Neuron (in vitro differentiated cells): ENCODE data around the gene SYTL3.

Experiments
- H2AFZ ChIP-seq: one replicate; pipeline ENCODE4 v1.6.1; 2013; ENCODE audit warnings: low read depth, mild to moderate bottlenecking, inconsistent platforms, low read length, moderate library complexity
- H3K27me3 ChIP-seq: one replicate; pipeline ENCODE4 v1.6.1; 2013; ENCODE audit warnings: low read length; ENCODE audit not compliant: insufficient read depth
- H3K36me3 ChIP-seq: one replicate; pipeline ENCODE4 v1.6.1; 2013; ENCODE audit warnings: low read length; ENCODE audit not compliant: insufficient read depth
- H3K4me1 ChIP-seq: one replicate; pipeline ENCODE4 v1.6.1; 2013; ENCODE audit warnings: low read length; ENCODE audit not compliant: insufficient read depth
- H3K4me3 ChIP-seq: 2 replicates; pipeline ENCODE4 v1.5.1; 2013; ENCODE audit warnings: mild to moderate bottlenecking, low read length, moderate library complexity
- H3K9me3 ChIP-seq: one replicate; pipeline ENCODE4 v1.6.1; 2013; ENCODE audit warnings: low read length

SYTL3 gene

DNA sequence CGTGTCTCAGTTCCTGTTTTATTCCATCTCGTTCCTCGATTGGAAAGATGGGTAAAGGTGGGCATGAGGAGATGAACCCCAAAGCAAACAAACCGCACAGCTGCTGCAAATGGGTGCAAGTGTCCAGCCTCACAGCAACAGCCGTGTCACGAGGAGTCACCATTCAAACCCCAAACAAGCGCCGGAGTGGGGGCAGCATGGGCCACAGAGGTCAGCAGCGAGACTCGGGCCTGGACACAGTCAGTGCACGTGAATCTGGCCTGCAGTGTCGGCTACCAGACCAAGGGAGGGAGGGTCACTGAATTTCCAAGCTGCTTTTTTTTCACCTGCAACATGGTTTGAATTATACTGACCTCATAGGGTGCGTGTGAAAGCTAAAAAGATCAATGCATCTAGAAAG, 105.8 kb downstream of the SYTL3 start:
- Histone ChIP-seq H3K36me3 (no peaks in the 10 kb centered on the region), H3K4me1 (peaks cover 8% of the 10 kb centered on the region), H3K4me3 (no peak overlapping the region), H3K9me3 (no peaks in the 10 kb centered on the region), H3K27me3 (no peaks in the 10 kb centered on the region), H2AFZ (no peak overlapping the region)

- no peaks in the 10 kb centered on the region for H3K27me3 ChIP-seq
- H3K4me1 ChIP-seq, result peaks cover 8% of the 10 kb centered on the region
- H2AFZ ChIP-seq, result no peak overlapping the region
- H3K36me3 ChIP-seq, result no peaks in the 10 kb centered on the region
- no peaks in the 10 kb centered on the region for H3K9me3 ChIP-seq
- no peak overlapping the region for H3K4me3 ChIP-seq
These were observed 106.3 kb downstream of the SYTL3 start for GRCh38 chr6:158756126-158756525.

DNA sequence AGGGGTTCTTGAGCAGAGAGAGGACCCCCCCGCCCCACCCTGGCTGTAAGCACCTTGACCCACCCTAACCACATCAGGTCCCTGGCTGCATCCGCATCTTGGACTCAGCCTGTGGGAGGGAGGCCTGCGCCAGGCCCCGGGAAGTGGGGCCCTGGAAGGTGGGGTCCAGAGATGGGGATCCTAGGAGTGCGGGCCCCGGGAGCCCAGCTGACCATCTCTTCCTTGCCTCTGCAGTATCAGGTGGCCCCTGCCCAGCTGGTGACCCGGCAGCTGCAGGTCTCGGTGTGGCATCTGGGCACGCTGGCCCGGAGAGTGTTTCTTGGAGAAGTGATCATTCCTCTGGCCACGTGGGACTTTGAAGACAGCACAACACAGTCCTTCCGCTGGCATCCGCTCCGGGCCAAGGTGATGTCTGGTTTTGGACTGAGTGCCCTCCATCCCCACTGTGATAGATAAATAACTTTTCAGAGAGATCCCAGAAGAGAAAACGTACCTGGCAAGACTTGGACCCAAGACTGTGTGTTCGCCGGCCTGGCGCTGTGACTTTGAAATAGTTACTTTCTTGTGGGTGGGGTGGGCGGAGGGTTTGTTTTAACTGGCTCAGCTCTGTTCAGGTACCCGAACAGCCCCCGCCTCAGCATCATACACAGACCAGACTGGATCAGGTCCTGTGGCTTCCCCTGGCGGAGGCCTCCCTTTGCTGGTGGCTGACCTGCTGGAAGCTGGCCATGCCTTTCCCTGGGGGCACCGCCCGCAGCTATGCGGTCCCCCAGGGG, 107.3 kb downstream of the SYTL3 start:
- Histone ChIP-seq H3K36me3 (no peaks in the 10 kb centered on the region), H3K4me3 (no peak overlapping the region), H3K9me3 (no peaks in the 10 kb centered on the region), H2AFZ (no peak overlapping the region), H3K4me1 (peaks cover 7% of the 10 kb centered on the region), H3K27me3 (no peaks in the 10 kb centered on the region)

- H3K4me1 ChIP-seq, result peaks cover under 1% of the 10 kb centered on the region
- H3K27me3 ChIP-seq, result no peaks in the 10 kb centered on the region
- H3K4me3 ChIP-seq, result no peak overlapping the region
- no peak overlapping the region for H2AFZ ChIP-seq
- H3K36me3 ChIP-seq, result no peaks in the 10 kb centered on the region
- H3K9me3 ChIP-seq, result no peaks in the 10 kb centered on the region
These were observed 107.9 kb downstream of the SYTL3 start for GRCh38 chr6:158757753-158758090.

- H2AFZ ChIP-seq, result no peak overlapping the region
- no peaks in the 10 kb centered on the region for H3K27me3 ChIP-seq
- no peak overlapping the region for H3K4me3 ChIP-seq
- H3K9me3 ChIP-seq, result no peaks in the 10 kb centered on the region
- H3K4me1 ChIP-seq, result no peaks in the 10 kb centered on the region
- H3K36me3 ChIP-seq, result no peaks in the 10 kb centered on the region
These were observed 108.6 kb downstream of the SYTL3 start for GRCh38 chr6:158758451-158758860.

DNA sequence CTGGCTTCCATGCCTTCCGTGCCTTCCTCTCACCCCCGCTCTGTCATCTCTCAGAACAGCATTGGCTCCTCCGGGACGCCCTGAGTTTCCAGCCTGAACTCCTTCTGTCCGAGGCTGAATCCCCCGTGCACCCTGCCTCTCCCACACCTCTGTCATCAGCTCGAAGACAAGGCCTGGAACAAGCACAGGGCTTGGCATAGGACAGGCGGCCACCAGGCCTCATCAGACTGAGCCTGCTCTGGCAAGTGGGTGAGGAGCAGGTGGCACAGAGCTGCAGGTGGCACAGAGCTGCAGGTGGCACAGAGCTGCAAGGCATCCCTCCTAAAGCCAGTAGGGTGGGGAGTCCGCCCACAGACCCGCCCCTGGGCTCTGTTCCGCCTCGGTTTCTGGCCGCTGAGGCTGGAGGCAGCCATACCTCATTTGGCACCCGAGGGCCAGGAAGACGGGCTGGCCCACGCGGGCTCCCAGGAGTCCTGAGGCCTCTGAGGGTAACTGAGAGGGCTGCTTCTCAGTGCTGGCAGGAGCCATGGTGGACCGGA, 109.2 kb downstream of the SYTL3 start:
- H3K27me3 ChIP-seq, result no peaks in the 10 kb centered on the region
- no peaks in the 10 kb centered on the region for H3K36me3 ChIP-seq
- H2AFZ ChIP-seq, result no peak overlapping the region
- H3K4me3 ChIP-seq, result no peak overlapping the region
- H3K9me3 ChIP-seq, result no peaks in the 10 kb centered on the region
- no peaks in the 10 kb centered on the region for H3K4me1 ChIP-seq

DNA sequence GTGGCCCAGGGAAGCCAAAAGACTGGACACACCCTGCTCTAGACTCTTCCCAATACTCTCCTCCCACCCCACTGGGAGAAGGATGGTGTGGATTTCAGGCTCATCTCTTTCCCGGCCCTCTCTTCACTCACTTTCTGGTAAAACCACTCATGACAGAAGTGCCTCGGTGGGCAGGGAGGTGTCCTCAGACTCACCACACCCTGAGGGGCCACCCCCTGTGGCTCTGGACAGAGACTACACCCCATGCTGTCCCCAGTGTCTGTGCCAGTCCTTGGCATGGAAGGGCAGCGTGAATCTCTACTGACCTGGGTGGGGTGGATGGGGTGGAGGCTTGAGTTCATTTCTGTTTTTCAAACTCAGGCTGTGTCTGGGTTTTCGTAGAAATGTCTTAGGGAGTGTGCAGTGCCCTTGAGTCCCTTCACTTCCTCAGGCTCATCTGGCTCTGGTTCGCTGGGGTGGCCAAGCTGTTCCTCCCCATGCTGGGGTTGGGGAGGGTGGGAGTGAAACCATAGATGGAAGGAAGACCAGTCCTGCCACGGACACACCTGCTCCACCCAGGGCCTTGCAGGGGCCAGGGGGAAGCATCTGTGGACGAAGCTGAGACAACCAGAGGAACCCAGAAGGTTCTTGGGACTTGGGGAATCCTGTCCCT, 110.2 kb downstream of the SYTL3 start:
- Histone ChIP-seq H2AFZ (no peak overlapping the region), H3K36me3 (peaks cover 2% of the 10 kb centered on the region), H3K27me3 (no peaks in the 10 kb centered on the region), H3K4me3 (no peak overlapping the region), H3K9me3 (no peaks in the 10 kb centered on the region), H3K4me1 (no peaks in the 10 kb centered on the region)

GRCh38 chr6:158760618-158761250, 110.9 kb downstream of the SYTL3 start:
- no peak overlapping the region for H3K4me3 ChIP-seq
- peaks cover 6% of the 10 kb centered on the region for H3K36me3 ChIP-seq
- no peaks in the 10 kb centered on the region for H3K27me3 ChIP-seq
- no peaks in the 10 kb centered on the region for H3K4me1 ChIP-seq
- no peak overlapping the region for H2AFZ ChIP-seq
- no peaks in the 10 kb centered on the region for H3K9me3 ChIP-seq

- Histone ChIP-seq H3K4me1 (no peaks in the 10 kb centered on the region), H3K9me3 (no peaks in the 10 kb centered on the region), H2AFZ (no peak overlapping the region)
These were observed 111.9 kb downstream of the SYTL3 start for GRCh38 chr6:158761746-158762145.

DNA sequence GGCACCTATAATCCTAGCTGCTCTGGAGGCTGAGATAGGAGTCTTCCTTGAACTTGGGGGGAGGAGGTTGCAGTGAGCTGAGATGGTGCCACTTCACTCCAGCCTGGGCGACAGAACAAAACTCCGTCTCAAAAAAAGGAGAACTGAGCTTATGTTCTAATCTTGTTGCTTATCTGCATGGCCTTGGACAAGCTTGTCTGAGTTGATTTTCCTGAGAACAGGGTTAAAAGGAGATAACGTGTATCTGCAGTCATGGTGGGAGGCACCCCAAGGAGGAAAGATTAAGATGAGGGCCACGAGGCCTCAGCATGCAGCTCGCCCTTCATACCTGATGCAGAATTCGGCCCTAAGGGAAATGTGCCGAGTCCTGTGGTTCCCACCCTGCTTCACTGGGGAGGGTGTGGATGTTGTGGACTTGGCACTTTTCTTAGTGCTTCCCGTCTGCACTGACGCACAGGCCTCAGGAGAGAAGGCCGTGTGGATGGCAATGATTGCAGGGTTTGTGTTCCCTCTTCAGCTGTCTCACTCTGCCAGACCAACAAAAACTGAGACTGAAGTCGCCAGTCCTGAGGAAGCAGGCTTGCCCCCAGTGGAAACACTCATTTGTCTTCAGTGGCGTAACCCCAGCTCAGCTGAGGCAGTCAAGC, 113.1 kb downstream of the SYTL3 start:
- H3K9me3 ChIP-seq, result no peaks in the 10 kb centered on the region
- no peak overlapping the region for H3K4me3 ChIP-seq
- peaks cover 25% of the 10 kb centered on the region for H3K36me3 ChIP-seq
- H3K27me3 ChIP-seq, result no peaks in the 10 kb centered on the region
- no peak overlapping the region for H2AFZ ChIP-seq
- H3K4me1 ChIP-seq, result no peaks in the 10 kb centered on the region

More at GRCh38 chr6:158761746-158762145, 111.9 kb downstream of the SYTL3 start:
- Histone ChIP-seq H3K27me3 (no peaks in the 10 kb centered on the region), H3K4me3 (no peak overlapping the region), H3K36me3 (peaks cover 13% of the 10 kb centered on the region)

- Histone ChIP-seq H3K9me3 (no peaks in the 10 kb centered on the region), H3K27me3 (no peaks in the 10 kb centered on the region), H3K4me1 (no peaks in the 10 kb centered on the region), H3K36me3 (peaks cover 32% of the 10 kb centered on the region), H2AFZ (no peak overlapping the region), H3K4me3 (no peak overlapping the region)
These were observed 113.8 kb downstream of the SYTL3 start for GRCh38 chr6:158763434-158764182.

DNA sequence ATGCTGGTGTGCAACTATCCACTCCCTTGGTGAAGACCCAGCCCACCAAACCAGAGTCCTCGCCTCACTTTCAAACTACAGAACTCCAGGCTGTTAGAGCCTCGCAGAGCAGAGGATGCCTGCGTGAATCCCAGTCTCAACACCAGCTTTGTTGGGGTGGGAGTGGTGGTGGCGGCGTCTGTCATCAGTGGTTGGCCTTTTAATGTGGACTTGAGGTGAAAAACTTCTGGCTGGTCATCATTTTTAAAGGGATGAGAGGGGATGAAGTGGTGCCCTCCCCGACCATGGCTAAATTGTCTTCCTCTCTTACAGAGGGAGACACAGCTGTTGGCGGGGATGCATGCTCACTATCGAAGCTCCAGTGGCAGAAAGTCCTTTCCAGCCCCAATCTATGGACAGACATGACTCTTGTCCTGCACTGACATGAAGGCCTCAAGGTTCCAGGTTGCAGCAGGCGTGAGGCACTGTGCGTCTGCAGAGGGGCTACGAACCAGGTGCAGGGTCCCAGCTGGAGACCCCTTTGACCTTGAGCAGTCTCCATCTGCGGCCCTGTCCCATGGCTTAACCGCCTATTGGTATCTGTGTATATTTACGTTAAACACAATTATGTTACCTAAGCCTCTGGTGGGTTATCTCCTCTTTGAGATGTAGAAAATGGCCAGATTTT, 114.5 kb downstream of the SYTL3 start:
- Histone ChIP-seq H2AFZ (no peak overlapping the region), H3K4me1 (no peaks in the 10 kb centered on the region), H3K36me3 (peaks cover 39% of the 10 kb centered on the region), H3K4me3 (no peak overlapping the region), H3K9me3 (no peaks in the 10 kb centered on the region), H3K27me3 (no peaks in the 10 kb centered on the region)
